Measurements from ENCODE around the gene TMEM45A.
"Not testable (repeated sequence)": the region's sequence is repeated elsewhere in the genome, so short reads cannot be mapped to it uniquely, and the experiment has no call there.

TMEM45A gene

GRCh38 chr3:100492059-100493006 is at the start of gene TMEM45A:
Gene TMEM45A (plus strand): TSS chr3:100492619. CDS start chr3:100555212, 62,593 bp downstream.
- DNase-seq (ENCODE audit: low spot score): peak; percentile 85

GRCh38 chr3:100443690-100444089 is 48.7 kb upstream of the TMEM45A start:
- DNase-seq (ENCODE audit: low spot score): no peak

GRCh38 chr3:100447067-100447466 is 45.4 kb upstream of the TMEM45A start:
- not testable (repeated sequence) for DNase-seq (ENCODE audit: low spot score)

- no peak for DNase-seq (ENCODE audit: low spot score)
Measured at GRCh38 chr3:100448079-100448478, 44.3 kb upstream of the TMEM45A start.

GRCh38 chr3:100449214-100449613 is 43.2 kb upstream of the TMEM45A start:
- DNase-seq (ENCODE audit: low spot score): no peak

- no peak for DNase-seq (ENCODE audit: low spot score)
Measured at GRCh38 chr3:100454677-100455076, 37.7 kb upstream of the TMEM45A start.

GRCh38 chr3:100455841-100456550 is 36.4 kb upstream of the TMEM45A start:
- peak; percentile 17 for DNase-seq (ENCODE audit: low spot score)

GRCh38 chr3:100456745-100457144 is 35.7 kb upstream of the TMEM45A start:
- no peak for DNase-seq (ENCODE audit: low spot score)

GRCh38 chr3:100457811-100458210 is 34.6 kb upstream of the TMEM45A start:
- DNase-seq (ENCODE audit: low spot score): no peak

- DNase-seq (ENCODE audit: low spot score): no peak
Measured at GRCh38 chr3:100458814-100459213, 33.6 kb upstream of the TMEM45A start.

GRCh38 chr3:100463002-100463401 is 29.4 kb upstream of the TMEM45A start:
- DNase-seq (ENCODE audit: low spot score): peak; percentile 71

- DNase-seq (ENCODE audit: low spot score): no peak
Measured at GRCh38 chr3:100463646-100464155, 28.7 kb upstream of the TMEM45A start.

- no peak for DNase-seq (ENCODE audit: low spot score)
Measured at GRCh38 chr3:100465892-100466777, 26.3 kb upstream of the TMEM45A start.

GRCh38 chr3:100467133-100467532 is 25.3 kb upstream of the TMEM45A start:
- DNase-seq (ENCODE audit: low spot score): no peak

- DNase-seq (ENCODE audit: low spot score): no peak
Measured at GRCh38 chr3:100468676-100469075, 23.7 kb upstream of the TMEM45A start.

GRCh38 chr3:100470951-100471350 is 21.5 kb upstream of the TMEM45A start:
- DNase-seq (ENCODE audit: low spot score): no peak

GRCh38 chr3:100471444-100471843 is 21.0 kb upstream of the TMEM45A start:
- DNase-seq (ENCODE audit: low spot score): no peak

GRCh38 chr3:100477851-100478360 is 14.5 kb upstream of the TMEM45A start:
- DNase-seq (ENCODE audit: low spot score): not testable (repeated sequence)

GRCh38 chr3:100478521-100478920 is 13.9 kb upstream of the TMEM45A start:
- DNase-seq (ENCODE audit: low spot score): not testable (repeated sequence)

GRCh38 chr3:100480081-100480480 is 12.3 kb upstream of the TMEM45A start:
- no peak for DNase-seq (ENCODE audit: low spot score)

GRCh38 chr3:100482176-100482575 is 10.2 kb upstream of the TMEM45A start:
- no peak for DNase-seq (ENCODE audit: low spot score)

GRCh38 chr3:100483529-100483928 is 8.9 kb upstream of the TMEM45A start:
- no peak for DNase-seq (ENCODE audit: low spot score)
